C1 segment of cervical spinal cord (tissue), 14 donors: Measurements from ENCODE around the gene FBXW7.

ENCODE experiments used
- DNase-seq, 14 donors: peaks; one replicate each; lab custom pipeline; 2025; lab: John Stamatoyannopoulos, UW

The FBXW7 gene

DNA sequence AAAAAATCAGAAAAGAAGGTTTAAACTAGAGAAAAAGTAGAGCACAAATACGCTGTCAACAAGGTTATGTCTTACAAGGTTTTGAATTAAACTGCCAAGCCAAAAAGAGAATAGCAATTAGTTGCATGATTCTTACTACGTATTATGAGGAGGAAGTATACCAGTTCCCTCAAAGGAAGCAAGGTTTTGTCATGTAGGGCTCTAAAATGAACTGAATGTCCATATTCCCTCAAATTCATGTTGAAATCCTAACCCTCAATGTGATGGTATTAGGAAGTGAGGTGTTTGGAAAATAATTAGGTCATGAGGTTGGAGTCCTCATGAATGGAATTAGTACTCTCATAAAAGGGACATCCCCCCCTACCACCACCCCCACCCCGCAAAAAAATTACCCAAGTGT, 201.0 kb downstream of the FBXW7 start:
- DNase-seq = no peak

DNA sequence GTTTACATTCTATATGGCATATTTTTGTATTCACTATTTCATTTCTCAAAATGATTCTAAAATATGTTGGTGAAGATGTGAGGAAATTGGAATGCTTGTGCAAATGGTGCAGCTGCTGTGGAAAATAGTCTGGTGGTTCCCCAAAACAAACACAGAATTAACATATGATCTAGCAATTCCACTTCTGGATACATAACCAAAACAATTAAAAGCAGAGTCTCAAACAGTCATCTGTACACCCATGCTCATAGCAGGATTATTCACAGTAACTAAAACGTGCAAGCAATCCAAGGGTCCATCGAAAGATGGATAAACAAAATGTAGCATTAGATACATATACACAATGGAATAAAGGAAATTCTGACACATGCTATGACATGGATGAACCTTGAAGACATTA, 204.8 kb downstream of the FBXW7 start:
- DNase-seq = no peak

DNA sequence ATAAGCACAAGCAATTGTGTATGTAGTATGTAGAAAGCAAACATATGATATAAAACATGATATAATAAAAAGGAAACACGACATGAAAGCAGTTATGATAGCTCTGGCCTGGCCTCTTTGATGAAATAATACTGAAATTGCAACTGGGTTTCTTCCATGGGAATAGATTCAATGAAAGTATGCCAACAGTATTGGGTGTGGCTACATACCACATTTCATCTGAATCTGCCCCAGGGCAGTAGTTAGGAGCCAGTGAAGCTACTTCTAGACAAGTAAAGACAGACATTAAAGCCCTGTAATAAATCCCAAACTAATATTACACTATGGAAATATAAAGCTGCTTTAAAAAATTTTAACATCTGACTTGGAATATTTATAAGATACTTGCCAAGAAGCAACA, 207.3 kb downstream of the FBXW7 start:
- no peak for DNase-seq

GRCh38 chr4:152327606-152328453, 208.1 kb downstream of the FBXW7 start:
- no peak for DNase-seq

DNA sequence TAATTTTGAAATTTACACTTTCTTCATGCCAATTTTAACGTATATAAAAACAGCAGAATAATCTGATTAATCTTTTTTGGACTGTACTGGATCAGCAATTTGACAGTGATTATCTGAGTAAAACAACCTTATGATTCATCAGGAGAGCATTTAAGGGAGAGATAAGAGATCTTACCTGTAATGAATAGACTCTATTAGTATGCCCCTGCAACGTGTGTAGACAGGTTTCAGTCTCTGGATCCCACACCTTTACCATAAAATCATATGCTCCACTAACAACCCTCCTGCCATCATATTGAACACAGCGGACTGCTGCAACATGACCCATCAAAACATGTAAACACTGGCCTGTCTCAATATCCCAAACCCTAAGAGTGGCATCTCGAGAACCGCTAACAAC, 210.1 kb downstream of the FBXW7 start:
- no peak for DNase-seq

- DNase-seq = no peak
Measured at GRCh38 chr4:152323221-152323620, 212.7 kb downstream of the FBXW7 start.

GRCh38 chr4:152322656-152323055, 213.2 kb downstream of the FBXW7 start:
- DNase-seq = no peak

GRCh38 chr4:152321923-152322322, 214.0 kb downstream of the FBXW7 start:
- no peak for DNase-seq

- DNase-seq = no peak
Measured at GRCh38 chr4:152321398-152321797, 214.5 kb downstream of the FBXW7 start.

GRCh38 chr4:152316969-152317368, 218.9 kb downstream of the FBXW7 start:
- peak in 1 of 14 donors; percentile 39 for DNase-seq

DNA sequence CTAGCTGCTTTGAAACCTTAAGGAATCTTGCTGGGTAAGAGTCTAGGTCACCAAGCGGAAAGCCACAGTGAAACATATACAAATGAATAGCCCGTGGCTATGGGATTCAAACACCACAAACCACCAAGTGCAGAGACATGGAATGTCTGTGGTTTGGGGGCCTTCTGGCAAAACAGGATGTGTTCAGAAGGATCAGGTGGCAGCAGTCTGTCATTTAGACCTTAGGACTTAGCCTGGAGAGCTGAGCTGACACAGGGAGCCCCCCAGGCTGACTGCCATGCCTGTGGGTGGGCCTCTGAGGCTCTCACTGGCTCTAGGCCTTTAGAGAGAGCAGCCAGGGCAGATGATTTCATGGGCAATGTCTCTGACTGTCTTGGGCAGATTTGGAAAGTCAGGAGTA, 225.6 kb downstream of the FBXW7 start:
- no peak for DNase-seq

DNA sequence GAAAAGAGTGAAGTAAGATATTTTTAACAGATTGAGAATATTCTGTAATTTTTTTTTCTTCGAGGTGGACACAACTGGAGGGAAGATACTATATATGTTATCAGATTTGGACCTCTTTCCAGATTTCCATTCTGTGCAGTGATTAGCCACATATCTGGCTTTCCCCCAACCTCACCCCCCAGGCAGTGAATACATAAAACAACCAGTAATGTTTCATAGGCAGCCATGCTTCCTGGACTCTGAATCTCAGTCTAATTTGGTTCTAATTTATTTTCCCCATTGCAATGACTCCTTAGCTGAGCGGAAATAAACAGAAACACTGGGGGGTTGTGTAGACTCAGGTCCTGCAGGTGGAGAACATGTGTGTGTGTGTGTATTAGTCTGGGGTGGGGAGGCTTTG, 226.5 kb downstream of the FBXW7 start:
- no peak for DNase-seq

DNA sequence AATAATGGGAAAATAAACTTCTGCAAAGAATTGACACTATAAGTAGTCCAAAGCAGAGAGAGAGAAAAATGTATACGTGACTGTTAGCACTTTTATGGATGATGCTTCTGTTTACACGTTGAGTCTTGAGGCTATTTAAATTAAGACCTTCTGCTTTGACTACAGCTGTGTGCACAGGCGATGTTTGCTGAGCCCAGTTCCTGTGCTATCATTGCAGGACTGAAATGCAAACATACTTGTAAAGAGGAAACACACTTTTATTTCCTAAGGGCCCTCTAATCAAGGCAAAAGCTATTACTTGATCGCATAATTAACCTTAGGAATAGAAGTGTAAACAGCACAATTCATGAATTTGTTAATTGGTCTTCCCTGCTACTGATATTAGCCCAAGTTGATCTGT, 226.9 kb downstream of the FBXW7 start:
- no peak for DNase-seq

GRCh38 chr4:152307669-152308068, 228.2 kb downstream of the FBXW7 start:
- no peak for DNase-seq

- DNase-seq = no peak
Measured at GRCh38 chr4:152306541-152306940, 229.4 kb downstream of the FBXW7 start.

DNA sequence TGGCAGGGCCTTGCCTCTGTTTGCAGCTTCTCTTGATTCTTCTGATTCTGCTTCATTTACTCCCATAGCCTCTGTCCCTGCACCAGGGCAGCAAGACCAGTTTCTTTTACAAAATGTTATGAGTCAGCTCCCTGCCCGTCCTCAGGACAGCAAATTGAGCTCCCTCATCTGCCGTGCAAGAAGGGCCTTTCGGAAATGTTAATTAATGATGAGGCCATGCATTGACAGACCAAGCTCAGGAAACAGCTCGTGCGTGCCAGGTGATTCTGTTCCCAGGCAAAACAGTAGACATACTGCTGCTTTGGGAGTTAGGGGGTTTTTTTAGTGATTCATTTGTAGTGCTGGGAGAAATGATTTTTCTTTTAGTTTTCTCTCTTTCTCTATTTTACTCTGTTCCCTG, 231.7 kb downstream of the FBXW7 start:
- no peak for DNase-seq

DNA sequence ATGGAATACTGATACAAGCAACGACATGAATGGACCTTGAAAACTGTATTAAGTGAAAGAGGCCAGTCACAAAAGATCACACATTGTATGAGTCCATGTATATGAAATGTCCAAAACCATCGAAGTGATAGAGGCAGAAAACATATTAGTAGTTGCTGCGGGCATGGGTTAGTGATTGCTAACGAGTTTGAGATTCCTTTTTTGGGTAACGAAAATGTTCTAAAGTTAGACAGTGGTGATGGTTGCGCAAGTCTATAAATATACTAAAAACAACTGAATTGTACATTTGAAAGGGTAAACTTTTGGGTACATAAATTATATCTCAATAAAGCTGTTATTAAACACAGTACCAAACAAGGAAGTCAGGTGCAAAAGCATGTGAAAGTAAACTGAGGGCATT, 234.5 kb downstream of the FBXW7 start:
- DNase-seq = no peak

- no peak for DNase-seq
Measured at GRCh38 chr4:152299553-152299952, 236.3 kb downstream of the FBXW7 start.

- DNase-seq = no peak
Measured at GRCh38 chr4:152296386-152296785, 239.5 kb downstream of the FBXW7 start.

GRCh38 chr4:152294765-152295164, 241.1 kb downstream of the FBXW7 start:
- no peak for DNase-seq

DNA sequence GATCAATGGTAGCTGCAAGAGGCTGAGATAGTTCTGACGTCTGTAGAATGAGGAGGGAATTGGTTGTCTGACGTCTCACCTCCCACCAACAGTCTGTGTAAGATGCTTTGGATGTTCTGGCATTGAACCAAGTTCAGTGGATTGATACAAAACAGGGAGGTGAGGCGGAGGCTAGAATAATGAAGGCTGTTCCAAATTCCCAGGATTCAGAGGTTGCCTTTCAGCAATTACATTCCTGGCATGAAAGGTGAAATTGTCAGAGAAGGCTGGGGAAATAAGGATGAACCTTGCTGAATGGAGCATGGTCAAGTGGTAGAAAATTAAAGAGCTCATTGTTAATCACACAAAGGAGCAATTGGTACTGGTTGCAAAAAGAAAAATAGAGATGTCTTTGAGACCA, 241.6 kb downstream of the FBXW7 start:
- no peak for DNase-seq

DNA sequence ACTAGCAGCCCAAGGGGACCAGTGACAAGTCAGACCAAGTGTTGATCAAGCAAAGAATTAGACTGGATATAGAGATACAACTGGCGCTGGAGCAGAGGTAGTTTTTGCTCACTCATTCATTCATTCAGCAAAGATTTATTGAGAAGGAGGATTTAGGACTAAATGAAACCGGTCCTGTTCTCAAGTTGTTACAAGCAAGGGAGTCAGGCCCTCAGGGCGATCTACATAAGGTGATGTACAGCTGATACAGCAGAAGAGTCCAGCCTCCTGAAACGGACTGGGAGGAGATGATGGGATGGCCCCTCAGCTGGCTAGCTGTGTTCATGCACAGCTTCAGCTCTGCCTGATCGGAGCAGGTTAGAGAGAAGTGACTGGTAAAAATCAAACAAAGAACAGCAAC, 242.4 kb downstream of the FBXW7 start:
- DNase-seq = no peak

GRCh38 chr4:152290366-152290921, 245.4 kb downstream of the FBXW7 start:
- DNase-seq = no peak

DNA sequence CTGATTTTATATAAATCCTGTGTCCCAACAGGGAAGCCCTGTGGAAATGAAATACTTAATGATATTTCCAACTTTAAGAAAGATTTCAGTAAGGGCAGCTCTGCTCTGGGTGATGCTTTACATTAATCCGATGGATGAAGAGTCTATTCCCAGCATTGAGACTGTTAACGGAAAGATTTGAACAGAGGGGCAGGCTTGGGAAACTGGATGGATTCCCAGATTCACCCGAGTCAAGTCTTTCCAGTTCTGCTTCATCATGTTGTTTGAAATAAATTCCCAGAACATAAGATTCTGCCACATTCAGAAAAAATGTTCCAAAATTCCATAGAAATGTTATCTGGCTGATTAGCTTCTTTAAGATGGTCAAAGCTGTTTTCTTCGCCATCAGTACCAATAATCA, 246.0 kb downstream of the FBXW7 start:
- DNase-seq = no peak
